ENCODE data around the gene CCDC74A.
"Not testable (repeated sequence)": the region's sequence is repeated elsewhere in the genome, so short reads cannot be mapped to it uniquely, and the experiment has no call there.

DNA sequence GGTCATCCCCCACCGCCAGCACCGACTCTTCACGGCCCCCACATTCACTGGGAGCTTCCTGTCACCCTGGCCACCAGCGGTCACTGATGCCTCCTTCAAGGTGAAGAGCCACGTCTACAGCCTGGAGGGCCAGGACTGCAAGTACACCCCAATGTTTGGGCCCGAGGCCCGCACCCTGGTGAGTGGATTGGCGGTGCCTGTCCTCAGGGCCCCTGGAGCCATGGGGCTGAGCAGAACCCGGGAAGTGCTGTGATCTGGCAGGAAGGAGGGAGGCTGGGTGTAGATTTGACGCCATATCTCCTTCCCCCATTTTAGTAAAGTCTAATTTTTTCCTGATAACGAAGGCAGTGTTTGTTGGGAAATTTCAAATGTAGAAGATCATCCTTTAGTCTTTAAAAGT lies 9.2 kb upstream of the CCDC74A start:
- TF ChIP-seq, protein P1, sequence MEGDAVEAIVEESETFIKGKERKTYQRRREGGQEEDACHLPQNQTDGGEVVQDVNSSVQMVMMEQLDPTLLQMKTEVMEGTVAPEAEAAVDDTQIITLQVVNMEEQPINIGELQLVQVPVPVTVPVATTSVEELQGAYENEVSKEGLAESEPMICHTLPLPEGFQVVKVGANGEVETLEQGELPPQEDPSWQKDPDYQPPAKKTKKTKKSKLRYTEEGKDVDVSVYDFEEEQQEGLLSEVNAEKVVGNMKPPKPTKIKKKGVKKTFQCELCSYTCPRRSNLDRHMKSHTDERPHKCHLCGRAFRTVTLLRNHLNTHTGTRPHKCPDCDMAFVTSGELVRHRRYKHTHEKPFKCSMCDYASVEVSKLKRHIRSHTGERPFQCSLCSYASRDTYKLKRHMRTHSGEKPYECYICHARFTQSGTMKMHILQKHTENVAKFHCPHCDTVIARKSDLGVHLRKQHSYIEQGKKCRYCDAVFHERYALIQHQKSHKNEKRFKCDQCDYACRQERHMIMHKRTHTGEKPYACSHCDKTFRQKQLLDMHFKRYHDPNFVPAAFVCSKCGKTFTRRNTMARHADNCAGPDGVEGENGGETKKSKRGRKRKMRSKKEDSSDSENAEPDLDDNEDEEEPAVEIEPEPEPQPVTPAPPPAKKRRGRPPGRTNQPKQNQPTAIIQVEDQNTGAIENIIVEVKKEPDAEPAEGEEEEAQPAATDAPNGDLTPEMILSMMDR (IDR thresholded peaks at IDR 0.05; ENCODE audit: borderline replicate concordance, extremely low read depth, low read length, poor library complexity, severe bottlenecking): not testable (repeated sequence)
- not testable (repeated sequence) for TF ChIP-seq EZH2 (IDR thresholded peaks at IDR 0.05; ENCODE audit: borderline replicate concordance, low read depth, low read length, severe bottlenecking)
